CD4-positive, alpha-beta T cell (primary cell): ENCODE data around the gene WFIKKN1. TPM values are rescaled to one million over a fixed set of nuclear protein-coding genes. Genes with fewer than 3 reads are reported as not detected.

ENCODE experiments used
- ATAC-seq: fragments of 200-7000 bp; cut with Tn5 transposase; one replicate; pipeline ENCODE4 v1.10.0; 2022; ENCODE audit warnings: mild to moderate bottlenecking; ENCODE audit not compliant: poor library complexity
- CTCF ChIA-PET: fragments of 350-600 bp; sonication (Branson Sonifier 250); formaldehyde crosslinking; loops from one replicate; lab custom pipeline; 2021; ENCODE audit warnings: antibody characterized with exemption, inconsistent platforms; lab: Charles Lee
- POLR2A ChIA-PET: fragments of 350-600 bp; sonication (Branson Sonifier 250); formaldehyde crosslinking; loops from one replicate; lab custom pipeline; 2021; ENCODE audit warnings: antibody characterized with exemption, inconsistent platforms; lab: Charles Lee
- DNase-seq, 14 experiments: peaks; one replicate each; pipeline ENCODE4 v3.0.0-alpha.2; 2013 to 2020; ENCODE audit warnings: mixed read lengths in 2 of 14
- H3K27ac ChIP-seq, 2 donors: one replicate each; pipeline versions ENCODE4 v1.5.1 to v1.7.0; 2013; ENCODE audit warnings: low read length in 2 of 2, low read depth in 1 of 2, mild to moderate bottlenecking in 1 of 2
- H3K27me3 ChIP-seq, 2 experiments: 1 replicate in 1 of 2; 2 replicates in 1 of 2; pipeline versions ENCODE4 v1.6.1 to v1.7.0; 2013; ENCODE audit warnings: low read length in 2 of 2, control low read depth in 1 of 2, mild to moderate bottlenecking in 1 of 2, moderate library complexity in 1 of 2; ENCODE audit not compliant: insufficient read depth in 2 of 2, control insufficient read depth in 1 of 2
- H3K36me3 ChIP-seq: one replicate; pipeline ENCODE4 v1.6.1; 2013; ENCODE audit warnings: low read length, control low read depth; ENCODE audit not compliant: insufficient read depth
- H3K4me1 ChIP-seq: one replicate; pipeline ENCODE4 v1.6.1; 2013; ENCODE audit warnings: low read length, control low read depth; ENCODE audit not compliant: insufficient read depth
- H3K4me3 ChIP-seq: one replicate; pipeline ENCODE4 v1.5.1; 2013; ENCODE audit warnings: mild to moderate bottlenecking, low read length, moderate library complexity
- H3K9me3 ChIP-seq, 2 experiments: 1 replicate in 1 of 2; 2 replicates in 1 of 2; pipeline versions ENCODE4 v1.6.1 to v1.7.0; 2013; ENCODE audit warnings: low read length in 2 of 2, mild to moderate bottlenecking in 2 of 2, control low read depth in 1 of 2, moderate library complexity in 1 of 2; ENCODE audit not compliant: control insufficient read depth in 1 of 2, insufficient read depth in 1 of 2
- H3K27ac Mint-ChIP-seq: one replicate; pipeline ENCODE4 v1.8.0; 2020; ENCODE audit warnings: mixed read lengths
- H3K27me3 Mint-ChIP-seq: one replicate; pipeline ENCODE4 v1.8.0; 2021; ENCODE audit warnings: mixed read lengths
- H3K36me3 Mint-ChIP-seq: one replicate; pipeline ENCODE4 v1.8.0; 2021; ENCODE audit warnings: low read depth, mixed read lengths
- H3K4me1 Mint-ChIP-seq: one replicate; pipeline ENCODE4 v1.8.0; 2021; ENCODE audit warnings: low read depth, mixed read lengths
- H3K4me3 Mint-ChIP-seq: one replicate; pipeline ENCODE4 v1.8.0; 2020; ENCODE audit warnings: mild to moderate bottlenecking, mixed read lengths
- H3K9me3 Mint-ChIP-seq: one replicate; pipeline ENCODE4 v1.8.0; 2020; ENCODE audit warnings: mixed read lengths
- intact Hi-C, 2 experiments: fragments of 100-400 bp; cut with DNase I in 1 of 2; cut with micrococcal nuclease in 1 of 2; formaldehyde crosslinking; loops; one replicate each; pipeline versions ENCODE4 v1.15.1 to v1.9.0; 2023 to 2025; cut with DNase I, micrococcal nuclease
- total RNA-seq, 174 experiments: library from RNA in 2 of 174; stranded (reverse) in 2 of 174; gene quantifications; one replicate each; pipeline ENCODE4 v1.2.3 and lab custom pipeline; 2021 to 2026
- TF ChIP-seq, protein P1 (sequence below): fragments of 200-600 bp; IDR thresholded peaks from one replicate; pipeline ENCODE4 v1.8.0; 2022; ENCODE audit warnings: antibody characterized with exemption, mild to moderate bottlenecking

The WFIKKN1 gene
- total RNA-seq, 2 experiments from 2014 or later = 0.64 to 0.99 TPM

DNA sequence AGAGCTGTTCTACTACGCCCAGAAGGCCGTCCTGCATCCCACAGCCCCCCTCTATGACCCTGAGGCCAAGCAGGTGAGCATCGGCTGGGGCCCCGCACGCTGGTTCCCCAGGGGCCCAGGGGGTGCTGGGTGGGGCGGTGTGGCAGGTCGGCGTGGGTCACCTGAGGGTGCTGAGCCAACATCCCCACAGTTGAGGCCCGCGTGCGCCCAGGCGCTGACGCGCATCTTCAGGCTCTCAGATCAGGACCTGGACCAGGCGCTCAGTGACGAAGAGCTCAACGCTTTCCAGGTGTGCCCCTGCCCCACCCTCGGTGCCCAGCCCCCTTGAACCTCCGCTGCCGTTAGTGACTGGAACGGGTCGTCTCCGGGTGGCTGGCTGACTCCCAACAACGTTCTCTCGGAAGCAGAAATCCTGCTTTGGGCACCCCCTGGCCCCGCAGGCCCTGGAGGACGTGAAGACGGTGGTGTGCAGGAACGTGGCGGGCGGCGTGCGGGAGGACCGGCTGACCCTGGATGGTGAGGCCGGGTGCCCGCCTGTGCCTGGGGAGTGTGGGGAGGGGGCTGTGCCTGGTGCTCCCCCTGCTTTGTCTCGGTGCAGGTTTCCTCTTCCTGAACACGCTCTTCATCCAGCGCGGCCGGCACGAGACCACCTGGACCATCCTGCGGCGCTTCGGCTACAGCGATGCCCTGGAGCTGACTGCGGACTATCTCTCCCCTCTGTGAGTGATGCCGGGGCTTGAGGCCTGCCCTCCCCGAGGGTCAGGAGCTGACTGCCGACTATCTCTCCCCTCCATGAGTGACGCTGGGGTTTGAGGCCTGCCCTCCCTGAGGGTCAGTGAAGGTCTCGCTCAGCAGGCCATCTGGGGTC, 39.9 kb downstream of the WFIKKN1 start:
- POLR2A ChIA-PET = interaction anchor here (0.8 to 1.3 kb wide), 2 partner anchors 9 to 10 kb away, joined by 3 to 6 read pairs; partner anchors contain the start of gene STUB1

DNA sequence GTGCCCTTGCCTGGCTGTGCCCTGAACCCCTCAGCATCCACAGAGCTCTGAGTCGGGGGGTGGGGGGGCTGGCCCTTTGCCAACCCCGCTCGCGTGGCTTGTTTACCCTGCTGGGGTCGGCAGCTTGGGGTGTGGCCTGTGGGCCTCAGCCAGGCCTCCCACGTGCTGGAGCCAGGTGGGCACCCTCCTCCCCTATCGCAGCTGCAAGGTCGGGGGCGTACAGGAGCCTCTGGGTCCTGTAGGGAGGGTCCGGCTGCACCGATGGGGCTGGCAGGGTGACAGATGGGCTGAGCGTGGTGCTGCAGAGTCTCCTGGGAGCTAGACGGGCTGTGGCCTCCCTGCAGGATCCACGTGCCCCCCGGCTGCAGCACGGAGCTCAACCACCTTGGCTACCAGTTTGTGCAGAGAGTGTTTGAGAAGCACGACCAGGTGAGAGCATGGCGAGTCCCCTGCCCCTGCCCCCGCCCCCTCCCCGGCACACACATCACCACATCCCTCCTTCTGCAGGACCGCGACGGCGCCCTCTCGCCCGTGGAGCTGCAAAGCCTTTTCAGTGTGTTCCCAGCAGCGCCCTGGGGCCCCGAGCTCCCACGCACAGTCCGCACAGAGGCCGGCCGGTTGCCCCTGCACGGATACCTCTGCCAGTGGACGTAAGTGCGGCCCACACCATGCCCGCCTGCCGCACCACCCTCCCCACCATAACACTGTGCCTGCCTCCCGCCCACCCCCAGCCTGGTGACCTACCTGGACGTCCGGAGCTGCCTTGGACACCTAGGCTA, 40.8 kb downstream of the WFIKKN1 start:
- peaks cover 43% of the 10 kb centered on the region for H3K4me1 ChIP-seq
- H3K27ac ChIP-seq = no peak overlapping the region
- Mint-ChIP-seq H3K4me3 (no peak overlapping the region), H3K27me3 (no peaks in the 10 kb centered on the region), H3K4me1 (peaks cover 11% of the 10 kb centered on the region), H3K27ac (no peak overlapping the region), H3K36me3 (peaks cover 15% of the 10 kb centered on the region), H3K9me3 (no peaks in the 10 kb centered on the region)
- ChIA-PET CTCF (no interaction called here), POLR2A (interaction anchor here (0.7 kb wide), 1 partner anchor 144 kb away, joined by 3 read pairs; the partner anchor contains the start of gene CAPN15)
- no peak for DNase-seq
- H3K36me3 ChIP-seq = peaks cover 35% of the 10 kb centered on the region
- intact Hi-C loops = no loop called here
- TF ChIP-seq, protein P1, sequence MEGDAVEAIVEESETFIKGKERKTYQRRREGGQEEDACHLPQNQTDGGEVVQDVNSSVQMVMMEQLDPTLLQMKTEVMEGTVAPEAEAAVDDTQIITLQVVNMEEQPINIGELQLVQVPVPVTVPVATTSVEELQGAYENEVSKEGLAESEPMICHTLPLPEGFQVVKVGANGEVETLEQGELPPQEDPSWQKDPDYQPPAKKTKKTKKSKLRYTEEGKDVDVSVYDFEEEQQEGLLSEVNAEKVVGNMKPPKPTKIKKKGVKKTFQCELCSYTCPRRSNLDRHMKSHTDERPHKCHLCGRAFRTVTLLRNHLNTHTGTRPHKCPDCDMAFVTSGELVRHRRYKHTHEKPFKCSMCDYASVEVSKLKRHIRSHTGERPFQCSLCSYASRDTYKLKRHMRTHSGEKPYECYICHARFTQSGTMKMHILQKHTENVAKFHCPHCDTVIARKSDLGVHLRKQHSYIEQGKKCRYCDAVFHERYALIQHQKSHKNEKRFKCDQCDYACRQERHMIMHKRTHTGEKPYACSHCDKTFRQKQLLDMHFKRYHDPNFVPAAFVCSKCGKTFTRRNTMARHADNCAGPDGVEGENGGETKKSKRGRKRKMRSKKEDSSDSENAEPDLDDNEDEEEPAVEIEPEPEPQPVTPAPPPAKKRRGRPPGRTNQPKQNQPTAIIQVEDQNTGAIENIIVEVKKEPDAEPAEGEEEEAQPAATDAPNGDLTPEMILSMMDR = no peak
- ATAC-seq = no peak
- peaks cover 5 to 7% of the 10 kb centered on the region in 2 experiments for H3K27me3 ChIP-seq
- H3K9me3 ChIP-seq = no peaks in the 10 kb centered on the region
- no peak overlapping the region for H3K4me3 ChIP-seq

More for the DNA sequence above, 39.9 kb downstream of the WFIKKN1 start:
- ATAC-seq (no peak), DNase-seq (no peak)
- Histone ChIP-seq H3K36me3 (peaks cover 35% of the 10 kb centered on the region), H3K27ac (no peak overlapping the region), H3K27me3 (peaks cover 3 to 7% of the 10 kb centered on the region in 2 experiments), H3K9me3 (no peaks in the 10 kb centered on the region), H3K4me1 (peaks cover 38% of the 10 kb centered on the region), H3K4me3 (no peak overlapping the region)
- intact Hi-C loops = no loop called here
- Mint-ChIP-seq H3K9me3 (no peaks in the 10 kb centered on the region), H3K27ac (no peak overlapping the region), H3K36me3 (peaks cover 15% of the 10 kb centered on the region), H3K27me3 (no peaks in the 10 kb centered on the region), H3K4me3 (peak overlapping the region; percentile 67), H3K4me1 (peaks cover 11% of the 10 kb centered on the region)
- CTCF ChIA-PET = no interaction called here
- TF ChIP-seq, protein P1 = no peak

DNA sequence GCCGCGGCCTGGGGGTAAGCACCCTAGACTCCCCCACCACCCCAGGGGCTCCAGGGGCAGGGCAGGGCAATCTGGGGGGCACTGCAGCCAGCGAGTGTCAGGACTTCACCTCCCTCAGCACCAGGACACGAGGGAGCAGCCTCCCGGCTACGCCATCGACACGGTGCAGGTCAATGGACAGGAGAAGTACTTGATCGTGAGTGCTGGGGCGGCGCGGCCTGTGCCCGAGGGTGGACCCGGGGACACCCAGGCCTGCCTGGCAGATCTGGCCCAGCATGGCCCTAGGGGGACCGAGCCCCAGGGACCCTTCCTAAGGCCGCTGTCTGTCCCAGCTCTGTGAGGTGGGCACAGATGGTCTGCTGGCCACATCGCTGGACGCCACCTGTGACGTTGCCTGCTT, 41.6 kb downstream of the WFIKKN1 start:
- ATAC-seq = no peak
- Histone ChIP-seq H3K27ac (no peak overlapping the region), H3K9me3 (no peaks in the 10 kb centered on the region), H3K4me3 (no peak overlapping the region), H3K4me1 (peaks cover 42% of the 10 kb centered on the region), H3K27me3 (peaks cover 8 to 12% of the 10 kb centered on the region in 2 experiments), H3K36me3 (peaks cover 35% of the 10 kb centered on the region)
- H3K36me3 Mint-ChIP-seq = peaks cover 15% of the 10 kb centered on the region
- H3K4me1 Mint-ChIP-seq = peaks cover 16% of the 10 kb centered on the region
- no peak overlapping the region for H3K27ac Mint-ChIP-seq
- DNase-seq = no peak
- no peaks in the 10 kb centered on the region for H3K9me3 Mint-ChIP-seq
- CTCF ChIA-PET = no interaction called here
- TF ChIP-seq, protein P1 = no peak
- no peak overlapping the region for H3K4me3 Mint-ChIP-seq
- intact Hi-C loops = no loop called here
- POLR2A ChIA-PET = no interaction called here
- H3K27me3 Mint-ChIP-seq = no peaks in the 10 kb centered on the region
